CD4-positive, alpha-beta T cell (primary cell): ENCODE results near the gene ZNF444. TPM values are rescaled to one million over a fixed set of nuclear protein-coding genes. Genes with fewer than 3 reads are reported as not detected.
"Not testable (repeated sequence)": the region's sequence is repeated elsewhere in the genome, so short reads cannot be mapped to it uniquely, and the experiment has no call there.

Experiments
- ATAC-seq: fragments of 200-7000 bp; cut with Tn5 transposase; one replicate; pipeline ENCODE4 v1.10.0; 2022; ENCODE audit warnings: mild to moderate bottlenecking; ENCODE audit not compliant: poor library complexity
- CTCF ChIA-PET: fragments of 350-600 bp; sonication (Branson Sonifier 250); formaldehyde crosslinking; loops from one replicate; lab custom pipeline; 2021; ENCODE audit warnings: antibody characterized with exemption, inconsistent platforms; lab: Charles Lee
- POLR2A ChIA-PET: fragments of 350-600 bp; sonication (Branson Sonifier 250); formaldehyde crosslinking; loops from one replicate; lab custom pipeline; 2021; ENCODE audit warnings: antibody characterized with exemption, inconsistent platforms; lab: Charles Lee
- DNase-seq, 14 experiments: peaks; one replicate each; pipeline ENCODE4 v3.0.0-alpha.2; 2013 to 2020; ENCODE audit warnings: mixed read lengths in 2 of 14
- H3K27ac ChIP-seq, 2 donors: one replicate each; pipeline versions ENCODE4 v1.5.1 to v1.7.0; 2013; ENCODE audit warnings: low read length in 2 of 2, low read depth in 1 of 2, mild to moderate bottlenecking in 1 of 2
- H3K27me3 ChIP-seq, 2 experiments: 1 replicate in 1 of 2; 2 replicates in 1 of 2; pipeline versions ENCODE4 v1.6.1 to v1.7.0; 2013; ENCODE audit warnings: low read length in 2 of 2, control low read depth in 1 of 2, mild to moderate bottlenecking in 1 of 2, moderate library complexity in 1 of 2; ENCODE audit not compliant: insufficient read depth in 2 of 2, control insufficient read depth in 1 of 2
- H3K36me3 ChIP-seq: one replicate; pipeline ENCODE4 v1.6.1; 2013; ENCODE audit warnings: low read length, control low read depth; ENCODE audit not compliant: insufficient read depth
- H3K4me1 ChIP-seq: one replicate; pipeline ENCODE4 v1.6.1; 2013; ENCODE audit warnings: low read length, control low read depth; ENCODE audit not compliant: insufficient read depth
- H3K4me3 ChIP-seq: one replicate; pipeline ENCODE4 v1.5.1; 2013; ENCODE audit warnings: mild to moderate bottlenecking, low read length, moderate library complexity
- H3K9me3 ChIP-seq, 2 experiments: 1 replicate in 1 of 2; 2 replicates in 1 of 2; pipeline versions ENCODE4 v1.6.1 to v1.7.0; 2013; ENCODE audit warnings: low read length in 2 of 2, mild to moderate bottlenecking in 2 of 2, control low read depth in 1 of 2, moderate library complexity in 1 of 2; ENCODE audit not compliant: control insufficient read depth in 1 of 2, insufficient read depth in 1 of 2
- H3K27ac Mint-ChIP-seq: one replicate; pipeline ENCODE4 v1.8.0; 2020; ENCODE audit warnings: mixed read lengths
- H3K27me3 Mint-ChIP-seq: one replicate; pipeline ENCODE4 v1.8.0; 2021; ENCODE audit warnings: mixed read lengths
- H3K36me3 Mint-ChIP-seq: one replicate; pipeline ENCODE4 v1.8.0; 2021; ENCODE audit warnings: low read depth, mixed read lengths
- H3K4me1 Mint-ChIP-seq: one replicate; pipeline ENCODE4 v1.8.0; 2021; ENCODE audit warnings: low read depth, mixed read lengths
- H3K4me3 Mint-ChIP-seq: one replicate; pipeline ENCODE4 v1.8.0; 2020; ENCODE audit warnings: mild to moderate bottlenecking, mixed read lengths
- H3K9me3 Mint-ChIP-seq: one replicate; pipeline ENCODE4 v1.8.0; 2020; ENCODE audit warnings: mixed read lengths
- CTCF ChIP-seq: fragments of 200-600 bp; IDR thresholded peaks from one replicate; pipeline ENCODE4 v1.8.0; 2022; ENCODE audit warnings: antibody characterized with exemption, mild to moderate bottlenecking
- intact Hi-C, 2 experiments: fragments of 100-400 bp; cut with DNase I in 1 of 2; cut with micrococcal nuclease in 1 of 2; formaldehyde crosslinking; loops; one replicate each; pipeline versions ENCODE4 v1.15.1 to v1.9.0; 2023 to 2025; cut with DNase I, micrococcal nuclease
- total RNA-seq, 174 experiments: library from RNA in 2 of 174; stranded (reverse) in 2 of 174; gene quantifications; one replicate each; pipeline ENCODE4 v1.2.3 and lab custom pipeline; 2021 to 2026

Gene ZNF444
- total RNA-seq, 2 experiments from 2014 or later, result 13.5 TPM

- ChIA-PET CTCF (interaction anchor here (0.7 to 1.4 kb wide), 6 partner anchors 36 to 149 kb away, joined by 3 to 8 read pairs (median 3); partner anchors contain the start of gene ZNF444), POLR2A (no interaction called here)
- Mint-ChIP-seq H3K9me3 (no peaks in the 10 kb centered on the region), H3K4me3 (no peak overlapping the region), H3K27me3 (no peaks in the 10 kb centered on the region), H3K27ac (peak overlapping the region; percentile 54), H3K4me1 (peaks cover 35% of the 10 kb centered on the region), H3K36me3 (peaks cover 18% of the 10 kb centered on the region)
- peak; percentile 89 for ATAC-seq
- Histone ChIP-seq H3K27ac (no peak overlapping the region), H3K4me1 (peaks cover 45% of the 10 kb centered on the region), H3K36me3 (peaks cover 35% of the 10 kb centered on the region), H3K4me3 (no peak overlapping the region), H3K27me3 (no peaks in the 10 kb centered on the region), H3K9me3 (no peaks in the 10 kb centered on the region)
- peak; percentile 23 to 76 (median 52) for DNase-seq
- intact Hi-C loops, result loop anchor here (1.0 to 5.0 kb wide), 3 partner anchors 37 to 245 kb away; partner anchors contain the start of gene ZNF444 (in 1 of the 2)
- peak; percentile 71 for TF ChIP-seq CTCF
These were observed 35.9 kb upstream of the ZNF444 start for GRCh38 chr19:56105090-56105701.

GRCh38 chr19:56105831-56106396 is 35.2 kb upstream of the ZNF444 start:
- H3K9me3 Mint-ChIP-seq, DNase-seq, H3K4me3 ChIP-seq, H3K27ac ChIP-seq, H3K27me3 ChIP-seq, POLR2A ChIA-PET, ATAC-seq, H3K9me3 ChIP-seq, H3K27me3 Mint-ChIP-seq: not testable (repeated sequence)
- H3K27ac Mint-ChIP-seq, result peak overlapping the region; percentile 68
- intact Hi-C loops, result loop anchor here (1.0 to 5.0 kb wide), 3 partner anchors 36 to 244 kb away; partner anchors contain the start of gene ZNF444 (in 1 of the 2)
- CTCF ChIA-PET, result interaction anchor here (0.7 to 1.4 kb wide), 2 partner anchors 35 to 66 kb away, joined by 3 to 8 read pairs; partner anchors contain the start of gene ZNF444
- H3K4me1 Mint-ChIP-seq, result peaks cover 42% of the 10 kb centered on the region
- peak overlapping the region; percentile 11 for H3K4me3 Mint-ChIP-seq
- peaks cover 32% of the 10 kb centered on the region for H3K36me3 ChIP-seq
- H3K4me1 ChIP-seq, result peaks cover 48% of the 10 kb centered on the region
- peaks cover 17% of the 10 kb centered on the region for H3K36me3 Mint-ChIP-seq

GRCh38 chr19:56106397-56106849 is 34.7 kb upstream of the ZNF444 start:
- no peak for TF ChIP-seq CTCF
- H3K27me3 ChIP-seq, result no peaks in the 10 kb centered on the region
- POLR2A ChIA-PET, result no interaction called here
- no peaks in the 10 kb centered on the region for H3K9me3 Mint-ChIP-seq
- intact Hi-C loops, result loop anchor here in 1 of 2 experiments (5.0 kb wide), 1 partner anchor 36 kb away; the partner anchor contains the start of gene ZNF444
- DNase-seq, result no peak
- CTCF ChIA-PET, result no interaction called here
- H3K27me3 Mint-ChIP-seq, result no peaks in the 10 kb centered on the region
- no peaks in the 10 kb centered on the region for H3K9me3 ChIP-seq
- H3K27ac ChIP-seq, result no peak overlapping the region
- H3K27ac Mint-ChIP-seq, result peak overlapping the region; percentile 68
- H3K4me3 Mint-ChIP-seq, result peak overlapping the region; percentile 11
- peaks cover 12% of the 10 kb centered on the region for H3K36me3 Mint-ChIP-seq
- peaks cover 53% of the 10 kb centered on the region for H3K4me1 ChIP-seq
- peaks cover 27% of the 10 kb centered on the region for H3K36me3 ChIP-seq
- no peak overlapping the region for H3K4me3 ChIP-seq
- no peak for ATAC-seq
- H3K4me1 Mint-ChIP-seq, result peaks cover 46% of the 10 kb centered on the region
